GM21786 (cell line): ENCODE data around the gene PRKCZ.
"Not testable (repeated sequence)": the region's sequence is repeated elsewhere in the genome, so short reads cannot be mapped to it uniquely, and the experiment has no call there.

Experiments used
- ATAC-seq: cut with Tn5 transposase; IDR thresholded peaks from one replicate; pipeline ENCODE4 v1.9.1; 2021; ENCODE audit not compliant: unreplicated experiment

Gene PRKCZ

DNA sequence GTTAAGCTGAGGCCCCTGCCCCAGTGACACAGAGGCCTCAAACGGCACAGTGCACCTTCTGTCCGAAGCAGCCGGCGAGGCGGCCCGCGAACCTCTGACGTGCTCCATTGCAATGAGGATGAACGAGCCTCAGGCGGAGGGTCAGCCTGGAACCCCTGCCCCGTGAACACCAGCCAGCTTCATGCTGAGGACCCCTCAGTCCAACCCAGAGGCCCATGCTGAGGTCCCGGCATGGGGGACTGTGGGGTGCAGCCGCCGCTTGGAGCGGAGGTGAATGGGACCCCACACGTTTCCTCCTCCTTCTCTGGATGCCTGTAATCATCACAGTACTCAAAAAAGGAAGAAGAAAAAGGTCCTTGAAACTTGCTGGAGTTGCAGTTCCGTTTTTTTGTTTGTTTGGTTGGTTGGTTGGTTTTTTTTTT lies 62.1 kb downstream of the PRKCZ start:
- ATAC-seq, result no peak

DNA sequence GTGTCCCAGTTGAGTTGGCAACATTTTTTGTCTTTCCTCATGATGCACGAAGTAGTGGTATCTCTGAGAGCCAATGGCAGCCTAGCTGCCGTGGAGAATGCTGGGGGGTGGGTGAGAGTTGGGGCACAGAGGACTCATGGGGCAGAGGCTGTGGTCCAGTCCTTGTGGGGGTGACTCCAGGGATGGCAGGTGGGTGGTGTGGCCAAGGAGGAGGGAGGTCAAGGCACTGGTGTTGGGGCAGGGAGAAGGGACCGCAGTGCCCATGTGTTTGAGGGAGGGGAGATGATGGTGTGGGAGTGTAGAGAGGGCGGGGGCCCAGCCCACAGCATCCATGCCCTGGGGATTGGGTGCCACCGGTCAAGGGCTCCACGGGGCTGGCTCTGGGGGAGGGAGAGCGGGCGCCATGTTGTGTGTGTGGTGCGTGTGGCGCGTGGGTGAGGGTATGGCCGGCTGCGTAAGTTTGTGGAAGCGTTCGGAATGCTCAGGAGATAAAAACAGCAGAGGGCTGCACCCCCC lies 63.5 kb downstream of the PRKCZ start:
- ATAC-seq, result no peak

DNA sequence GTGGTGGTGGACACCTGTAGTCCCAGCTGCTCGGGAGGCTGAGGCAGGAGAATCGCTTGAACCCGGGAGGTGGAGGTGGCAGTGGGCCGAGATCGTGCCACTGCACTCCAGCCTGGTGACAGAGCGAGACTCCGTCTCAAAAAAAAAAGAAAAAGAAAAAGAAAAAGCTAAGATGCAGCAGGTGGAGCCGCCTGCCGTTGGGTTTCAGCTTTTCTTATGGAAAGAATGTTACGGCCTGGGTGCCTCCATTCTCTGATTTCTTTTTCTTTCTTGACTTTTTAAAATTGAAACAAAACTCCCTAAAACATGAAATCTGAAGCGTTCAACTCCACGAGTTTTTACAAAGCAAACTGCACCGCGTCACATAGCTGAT lies 64.4 kb downstream of the PRKCZ start:
- not testable (repeated sequence) for ATAC-seq

DNA sequence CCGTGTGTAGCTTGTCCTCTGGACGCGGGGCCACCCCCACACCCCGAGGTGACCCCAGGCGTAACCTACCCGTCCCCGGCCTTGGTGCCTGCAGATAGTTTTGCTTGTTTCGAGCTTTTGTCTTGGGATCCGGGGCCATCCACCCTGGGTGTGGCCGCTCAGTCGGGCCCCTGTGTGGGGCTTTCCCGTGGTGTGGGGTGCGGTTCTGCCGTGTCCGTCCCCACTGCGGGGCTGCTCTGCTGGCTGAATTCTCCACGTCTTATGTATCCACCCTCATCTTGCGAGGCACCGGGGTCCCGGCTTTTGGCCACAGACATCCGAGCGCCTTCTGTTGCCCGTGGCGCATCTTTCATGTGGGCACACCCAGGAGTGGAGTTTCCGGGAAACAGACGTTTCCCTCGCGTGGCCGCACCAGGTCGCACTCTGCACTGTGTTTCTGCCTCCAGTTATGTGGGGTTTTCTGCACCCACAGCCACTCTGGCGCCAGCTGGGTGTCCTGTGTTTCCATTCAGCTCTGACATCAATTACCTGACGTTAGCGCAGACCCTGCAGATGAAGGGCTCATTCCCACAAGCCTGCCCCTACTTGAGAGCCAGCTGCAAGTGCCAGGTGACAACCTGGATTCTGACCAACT lies 64.9 kb downstream of the PRKCZ start:
- ATAC-seq, result no peak

DNA sequence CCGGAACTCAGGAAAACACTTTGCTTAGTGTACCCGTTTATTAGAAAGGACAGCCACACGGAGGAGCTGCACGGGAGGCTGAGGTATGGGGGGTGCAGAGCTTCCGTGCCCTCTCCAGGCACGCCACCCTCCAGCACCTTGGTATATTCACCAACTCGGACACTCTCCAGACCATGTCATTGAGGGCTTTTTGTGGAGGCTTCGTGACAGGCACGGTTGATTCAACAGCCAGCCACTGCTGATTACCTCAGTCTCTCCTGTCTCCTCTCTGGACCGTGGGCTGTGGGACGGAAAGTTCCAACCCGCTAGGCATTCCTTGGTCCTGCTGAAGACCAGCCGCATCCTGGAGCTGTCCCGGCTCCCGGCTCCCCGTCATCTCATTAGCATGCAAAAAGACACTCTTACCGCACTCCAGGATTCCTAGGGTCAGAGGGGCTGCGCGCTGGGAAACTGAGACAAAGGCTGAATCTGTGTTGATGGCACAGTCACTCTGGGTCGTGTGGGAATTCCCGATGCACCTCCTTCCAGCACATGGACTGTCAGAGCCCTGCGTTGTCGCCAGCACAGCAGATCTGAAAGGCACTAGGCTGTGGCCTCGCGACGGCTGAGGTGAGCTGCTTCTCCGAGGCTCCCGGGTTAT lies 65.6 kb downstream of the PRKCZ start:
- ATAC-seq, result no peak

DNA sequence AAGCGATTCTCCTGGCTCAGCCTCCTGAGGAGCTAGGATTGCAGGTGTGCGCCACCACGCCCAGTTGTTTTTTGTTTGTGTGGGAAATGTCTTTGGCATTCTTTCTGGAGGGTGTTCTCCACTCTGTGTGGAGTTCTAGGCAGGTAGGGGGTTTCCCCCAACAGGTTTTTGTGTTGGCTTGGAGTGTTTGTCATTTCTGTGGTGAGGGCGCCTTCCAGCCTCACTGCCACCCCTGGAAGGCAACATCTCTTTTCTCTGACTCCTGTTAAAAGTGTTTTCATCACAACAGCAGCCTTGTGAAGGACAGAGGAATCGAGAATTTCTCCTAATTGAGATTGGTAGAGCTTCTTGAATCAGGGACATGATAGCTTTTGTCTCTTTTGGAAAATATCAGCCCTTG lies 69.7 kb downstream of the PRKCZ start:
- ATAC-seq, result no peak

DNA sequence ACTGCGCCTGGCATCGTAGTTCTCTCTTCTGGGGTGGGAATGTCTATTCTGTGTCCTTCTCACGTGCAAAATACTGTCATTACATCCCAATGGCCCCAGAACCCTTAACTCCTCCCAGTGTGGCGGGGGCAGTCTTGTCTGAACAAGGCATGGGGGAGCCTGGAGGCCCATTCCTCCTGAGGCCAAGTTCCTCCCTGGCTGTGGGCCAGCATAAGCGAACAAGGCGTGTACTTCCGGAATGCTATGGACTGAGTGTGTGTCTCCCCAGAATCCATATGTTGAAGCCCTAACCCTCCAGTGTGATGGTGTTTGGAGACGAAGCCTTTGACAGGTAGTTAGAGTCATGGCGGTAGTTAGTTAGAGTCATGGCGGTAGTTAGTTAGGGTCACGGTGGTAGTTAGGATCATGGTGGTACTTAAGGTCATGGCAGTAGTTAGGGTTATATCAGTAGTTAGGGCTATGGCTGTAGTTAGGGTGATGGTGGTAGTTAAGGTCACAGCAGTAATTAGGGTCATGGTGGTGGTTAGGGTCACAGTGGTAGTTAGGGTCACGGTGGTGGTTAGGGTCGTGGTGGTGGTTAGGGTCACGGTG lies 71.0 kb downstream of the PRKCZ start:
- no peak for ATAC-seq

DNA sequence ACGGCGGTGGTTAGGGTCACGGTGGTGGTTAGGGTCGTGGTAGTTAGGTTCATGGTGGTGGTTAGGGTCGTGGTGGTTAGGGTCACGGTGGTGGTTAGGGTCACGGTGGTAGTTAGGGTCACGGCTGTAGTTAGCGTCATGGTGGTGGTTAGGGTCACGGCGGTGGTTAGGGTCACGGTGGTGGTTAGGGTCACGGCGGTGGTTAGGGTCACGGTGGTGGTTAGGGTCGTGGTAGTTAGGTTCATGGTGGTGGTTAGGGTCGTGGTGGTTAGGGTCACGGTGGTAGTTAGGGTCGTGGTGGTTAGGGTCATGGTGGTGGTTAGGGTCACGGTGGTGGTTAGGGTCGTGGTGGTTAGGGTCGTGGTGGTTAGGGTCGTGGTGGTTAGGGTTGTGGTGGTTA lies 71.6 kb downstream of the PRKCZ start:
- ATAC-seq, result not testable (repeated sequence)

DNA sequence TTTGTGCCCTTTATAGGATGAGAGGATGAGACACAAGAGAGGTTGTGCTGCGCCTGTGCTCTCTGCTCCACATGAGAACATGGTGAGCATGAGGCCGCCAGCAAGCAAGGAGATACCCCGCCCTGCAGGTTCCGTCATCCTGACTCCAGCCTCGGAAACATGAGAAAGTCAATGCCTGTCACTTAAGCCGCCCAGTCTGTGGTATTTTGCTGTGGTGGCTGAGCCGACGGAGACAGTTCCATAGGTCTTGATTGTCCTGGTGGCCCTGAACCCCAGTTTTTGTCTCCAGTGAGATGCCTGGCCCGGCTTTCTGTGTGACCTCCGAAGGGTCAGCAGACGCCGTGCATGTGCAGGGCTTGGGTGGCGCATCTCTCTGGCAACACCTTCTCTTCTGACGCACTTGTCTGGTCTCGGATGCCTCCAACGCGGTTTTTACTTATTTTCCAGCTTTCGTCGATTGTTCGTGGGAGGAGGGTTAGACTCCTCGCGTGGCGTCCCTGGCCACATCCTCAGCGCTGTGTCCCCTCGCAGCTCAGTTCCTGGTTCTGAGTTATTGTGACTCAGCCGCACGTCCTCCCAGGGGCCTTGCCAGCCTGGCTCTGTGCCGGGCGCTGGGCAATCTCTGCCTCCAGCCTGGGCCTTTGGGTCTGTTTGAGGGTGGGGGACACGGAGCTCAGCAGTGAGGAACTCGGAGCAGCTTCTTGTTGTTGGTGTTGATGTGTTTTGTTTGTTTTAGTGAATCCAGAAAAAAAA lies 74.4 kb downstream of the PRKCZ start:
- ATAC-seq, result no peak

DNA sequence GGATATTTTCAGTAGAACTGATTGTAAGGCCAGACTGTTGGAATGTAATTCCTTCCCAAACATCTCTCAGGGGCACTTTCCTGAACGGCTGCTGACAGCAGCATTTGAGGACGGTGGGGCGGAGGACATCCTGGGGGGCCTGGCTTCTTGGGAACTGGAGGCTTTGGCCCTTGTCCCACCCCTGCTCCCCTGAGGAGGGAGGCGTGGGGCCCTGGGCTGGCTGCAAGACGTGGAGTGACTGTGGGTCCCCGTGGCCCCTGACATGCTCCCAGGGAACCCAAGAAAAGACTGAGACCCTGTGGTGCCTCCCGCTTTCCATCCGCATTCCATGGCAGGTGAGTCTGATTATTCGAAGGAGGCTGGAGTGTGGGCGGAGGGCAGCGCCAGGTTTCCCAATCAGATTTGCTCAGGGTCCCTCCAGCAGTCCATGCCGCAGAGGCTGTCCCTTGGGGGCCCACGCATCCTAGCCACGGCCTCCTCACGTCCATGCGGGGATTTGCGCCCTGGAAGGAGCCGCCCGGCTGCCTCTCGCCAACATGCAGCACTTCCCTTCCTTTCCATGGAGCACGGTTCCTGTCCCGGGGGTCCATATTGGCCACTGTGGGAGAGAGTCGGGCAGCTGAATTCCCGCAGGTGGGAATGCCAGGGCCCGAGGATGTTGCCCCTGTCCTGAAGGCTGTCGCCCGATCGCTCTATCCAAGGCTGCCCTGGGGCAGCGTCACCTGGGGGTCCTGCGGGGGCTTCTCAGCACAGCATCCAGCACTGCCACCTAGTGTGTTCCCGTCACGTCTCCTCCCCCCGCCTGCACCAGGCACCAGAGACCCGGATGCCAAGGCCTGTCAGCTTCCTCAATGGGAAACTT lies 75.4 kb downstream of the PRKCZ start:
- ATAC-seq, result no peak

DNA sequence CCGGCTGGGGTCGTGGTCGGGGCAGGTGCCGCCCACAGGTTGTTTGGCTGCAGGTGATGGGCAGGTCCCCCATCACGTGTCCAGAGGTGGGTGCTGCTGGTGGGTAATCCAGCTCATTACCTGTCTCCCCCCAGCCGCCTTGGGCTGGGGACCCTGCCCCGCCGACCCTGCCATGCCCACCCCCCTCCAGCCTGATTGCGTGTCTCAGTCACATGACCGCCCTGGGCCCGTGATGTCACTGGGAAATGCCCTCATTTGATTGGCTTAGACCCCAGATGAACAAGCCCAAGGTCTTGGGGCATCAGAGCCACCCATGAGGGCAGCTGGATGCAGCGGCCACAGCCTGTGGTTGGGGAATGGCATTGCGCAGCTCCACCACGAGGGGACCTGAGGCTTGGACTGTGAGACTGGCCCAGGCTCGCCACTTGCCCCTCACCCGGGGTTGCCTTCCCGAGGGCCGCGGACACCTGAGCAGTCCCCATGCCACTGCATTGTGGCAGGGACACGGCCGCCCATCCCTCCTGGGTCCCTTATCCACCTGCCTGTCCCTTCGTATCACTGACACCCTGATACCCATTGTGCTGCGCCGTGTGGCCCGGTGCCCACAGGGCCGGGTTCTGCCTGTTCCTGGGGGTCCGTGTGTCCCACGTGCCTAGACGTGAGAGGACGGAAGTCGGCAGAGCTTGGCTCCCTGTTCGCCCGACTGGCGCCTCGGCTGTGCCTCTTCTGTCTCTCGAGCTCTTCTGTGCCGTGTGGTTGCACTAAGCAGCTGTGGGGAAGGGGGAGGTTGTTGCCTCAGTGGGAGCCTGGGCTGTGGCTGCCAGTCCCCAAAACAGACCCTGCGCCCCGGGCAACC lies 76.3 kb downstream of the PRKCZ start:
- no peak for ATAC-seq

DNA sequence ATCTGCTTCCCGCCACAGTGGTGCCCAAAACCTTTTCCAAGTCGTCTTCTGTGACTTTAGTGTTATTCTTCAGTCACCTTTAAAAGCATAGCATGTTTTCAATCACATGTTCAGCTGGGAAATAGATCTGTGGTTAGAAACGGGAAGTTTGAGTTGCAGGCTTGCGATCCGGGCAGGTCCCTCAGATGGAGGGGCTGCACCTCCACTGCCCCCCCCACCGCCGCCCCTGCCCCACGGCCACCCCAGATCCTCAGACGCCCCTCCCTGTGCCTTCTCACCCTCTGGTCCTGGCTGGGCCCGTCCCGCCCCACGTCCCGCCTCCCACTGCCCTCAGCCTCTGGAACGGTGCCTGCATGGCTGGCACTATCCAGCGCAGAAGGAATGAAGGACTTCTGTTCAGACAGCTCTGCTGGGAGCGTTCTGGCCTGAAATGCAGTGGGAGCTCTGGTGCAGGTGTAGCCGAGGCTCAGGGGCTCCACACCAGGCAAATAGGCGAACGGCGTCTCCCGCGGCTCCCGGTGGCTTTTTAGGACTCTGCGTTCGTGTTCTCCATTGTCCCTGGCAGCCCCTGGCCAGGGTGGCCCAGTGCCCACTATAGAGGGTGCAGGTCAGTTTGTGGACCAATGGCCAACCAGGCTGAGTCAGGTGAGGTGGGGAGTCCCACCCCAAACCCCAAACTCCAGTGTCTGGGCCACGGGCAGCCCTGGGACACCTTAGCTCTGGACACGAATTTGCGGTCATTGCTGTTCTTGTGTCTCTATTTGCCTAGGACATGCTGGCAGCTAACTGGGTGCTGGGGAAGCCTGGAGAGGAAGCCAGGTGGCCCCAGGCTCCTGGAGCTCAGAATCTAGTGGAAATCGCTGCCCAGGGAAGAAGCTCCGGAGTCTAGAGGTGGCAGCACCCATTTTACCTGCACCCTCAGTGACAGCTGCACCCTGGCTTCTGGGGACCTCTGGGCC lies 77.3 kb downstream of the PRKCZ start:
- no peak for ATAC-seq

DNA sequence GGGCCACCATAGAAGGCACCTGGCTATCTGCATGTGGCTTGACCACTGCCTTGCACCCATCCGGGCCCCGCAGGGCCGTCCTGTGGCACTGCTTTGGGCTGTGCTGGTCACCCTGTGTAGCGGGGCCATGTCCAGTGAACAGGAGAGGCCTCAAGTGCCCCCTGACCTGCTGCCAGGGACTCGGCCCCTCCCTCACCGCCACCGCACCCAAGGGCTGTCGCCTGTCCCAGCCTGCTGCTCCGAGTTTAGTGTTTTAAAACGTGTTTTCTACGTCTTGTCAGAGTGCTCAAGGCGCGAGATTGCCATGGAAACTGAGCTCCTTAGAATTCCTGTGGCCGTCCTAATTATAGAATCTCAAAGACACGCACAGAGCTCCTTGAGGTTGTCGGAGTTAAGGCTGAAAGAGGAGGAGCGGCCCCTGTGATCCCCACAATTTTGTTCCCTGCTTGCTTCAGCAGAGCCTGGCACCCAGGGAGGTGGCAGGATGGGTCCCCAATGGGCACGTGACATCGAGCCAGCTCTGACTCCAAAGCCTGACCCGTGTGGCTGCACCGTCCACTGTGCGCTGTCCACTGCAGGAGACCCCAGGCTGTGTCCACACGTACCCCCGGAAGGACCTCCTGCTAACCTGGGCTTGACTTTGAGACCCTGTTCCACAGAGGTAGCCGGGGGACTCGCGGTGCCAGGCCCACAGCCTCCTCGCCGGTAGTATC lies 78.1 kb downstream of the PRKCZ start:
- no peak for ATAC-seq

DNA sequence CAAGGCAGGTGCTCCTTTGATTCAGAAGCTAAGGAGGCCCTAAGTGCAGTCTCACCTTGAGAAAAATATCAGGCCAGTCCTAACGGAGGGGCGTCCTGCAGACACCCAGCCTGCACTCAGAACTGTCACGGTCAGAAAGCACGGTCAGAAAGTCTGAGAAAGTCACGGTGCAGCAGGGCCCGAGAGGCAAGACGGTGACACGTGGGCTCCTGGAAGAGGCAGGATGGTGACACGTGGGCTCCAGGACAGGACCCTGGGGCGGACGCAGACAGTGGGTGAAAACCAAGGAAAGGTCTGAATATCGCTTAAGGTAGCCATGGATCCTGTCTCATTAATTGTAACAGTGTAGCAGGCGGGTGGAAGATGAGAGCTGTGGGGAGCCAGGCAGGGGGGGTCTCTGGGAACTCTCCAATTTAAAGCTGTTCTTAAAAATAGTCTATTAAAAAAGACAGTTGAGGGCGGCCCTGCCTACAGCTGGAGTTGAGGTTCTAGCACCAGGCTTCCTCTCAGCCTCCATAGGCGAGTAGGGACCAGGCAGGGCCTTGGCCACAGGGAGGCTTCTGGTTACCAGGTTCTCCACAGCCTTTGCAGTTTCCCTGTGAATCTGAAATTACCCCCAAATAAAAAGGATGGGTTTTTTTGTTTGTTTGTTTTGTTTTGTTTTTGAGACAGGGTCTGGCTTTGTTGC lies 79.2 kb downstream of the PRKCZ start:
- ATAC-seq, result no peak

DNA sequence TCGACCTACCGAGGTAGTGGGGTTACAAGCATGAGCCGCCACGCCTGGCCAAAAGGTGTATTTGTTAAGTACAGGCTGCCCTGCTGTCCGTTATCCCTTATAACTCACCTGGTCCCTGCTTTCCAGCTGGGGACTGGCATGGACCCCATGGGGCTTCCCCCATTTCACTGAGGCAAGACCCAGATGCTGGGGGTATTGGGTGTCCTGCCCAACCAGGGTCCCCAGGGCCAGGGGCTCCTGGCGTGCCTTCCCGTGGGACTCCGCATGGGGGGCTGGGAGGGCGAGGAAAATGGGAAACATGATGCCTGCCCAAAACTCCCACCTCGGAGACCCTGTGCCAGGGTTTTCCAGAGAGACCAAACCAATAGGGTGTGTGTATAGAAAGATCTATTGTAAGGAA lies 79.9 kb downstream of the PRKCZ start:
- ATAC-seq, result no peak

DNA sequence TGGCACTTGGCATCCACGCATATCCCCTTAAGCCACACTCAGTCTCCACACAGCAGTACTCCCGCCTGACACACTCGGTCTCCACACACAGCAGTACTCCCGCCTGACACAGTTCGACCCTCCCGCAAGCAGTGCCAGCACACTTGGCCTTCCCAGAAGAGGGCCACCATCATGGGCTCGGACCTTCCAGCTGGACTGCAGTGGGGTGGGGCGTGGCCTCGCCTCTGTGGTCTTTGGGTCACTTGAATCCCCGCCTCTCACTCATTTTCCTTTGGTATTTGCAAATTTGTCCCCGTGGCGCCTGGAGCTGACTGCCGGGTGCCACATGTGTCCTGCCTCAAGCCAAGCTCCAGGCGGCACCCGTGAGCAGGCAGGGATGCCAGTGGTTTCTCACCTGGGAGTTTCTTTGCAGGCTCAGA lies 80.7 kb downstream of the PRKCZ start:
- ATAC-seq, result no peak

DNA sequence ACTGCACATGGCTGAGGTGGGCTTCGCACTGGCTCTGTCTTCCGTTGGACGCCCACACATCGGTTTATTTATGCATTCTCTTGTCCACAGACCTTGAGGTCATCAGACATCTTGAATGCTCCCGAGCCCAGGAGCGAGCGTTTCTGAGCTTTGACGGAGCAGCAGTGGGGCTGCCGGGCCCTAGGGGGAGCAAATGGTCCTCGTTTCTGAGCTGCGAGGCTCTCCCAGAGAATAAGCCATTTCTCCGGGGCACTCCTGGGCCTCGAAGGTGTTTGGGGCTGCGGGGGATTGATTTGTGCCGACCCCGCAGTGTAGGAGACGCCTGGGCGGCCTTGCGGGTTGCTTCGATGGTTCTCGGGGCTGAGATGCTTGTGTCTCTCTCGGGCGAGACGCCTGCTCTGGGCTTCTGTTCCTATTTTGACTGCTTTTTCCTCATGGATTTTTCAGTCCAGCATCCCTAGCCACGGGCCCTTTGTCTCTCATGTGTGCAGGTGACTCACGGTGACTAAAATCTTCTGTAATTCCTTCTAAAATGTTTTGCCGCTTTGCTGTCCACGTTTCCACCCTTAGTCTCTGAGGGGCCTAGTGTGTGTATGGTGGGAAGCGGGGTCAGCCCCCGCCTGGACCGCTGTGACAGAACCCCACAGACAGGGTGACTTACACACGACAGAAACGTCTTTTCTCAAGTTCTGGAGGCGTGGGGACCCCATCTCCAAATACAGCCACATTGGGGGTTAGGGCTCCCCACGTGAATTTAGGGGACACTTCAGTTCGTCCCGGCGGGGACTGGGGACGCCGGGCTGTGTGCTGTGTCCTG lies 82.2 kb downstream of the PRKCZ start:
- no peak for ATAC-seq
